ENCODE results near the gene MUC21.
"Not testable (repeated sequence)": the region's sequence is repeated elsewhere in the genome, so short reads cannot be mapped to it uniquely, and the experiment has no call there.

MUC21 gene

DNA sequence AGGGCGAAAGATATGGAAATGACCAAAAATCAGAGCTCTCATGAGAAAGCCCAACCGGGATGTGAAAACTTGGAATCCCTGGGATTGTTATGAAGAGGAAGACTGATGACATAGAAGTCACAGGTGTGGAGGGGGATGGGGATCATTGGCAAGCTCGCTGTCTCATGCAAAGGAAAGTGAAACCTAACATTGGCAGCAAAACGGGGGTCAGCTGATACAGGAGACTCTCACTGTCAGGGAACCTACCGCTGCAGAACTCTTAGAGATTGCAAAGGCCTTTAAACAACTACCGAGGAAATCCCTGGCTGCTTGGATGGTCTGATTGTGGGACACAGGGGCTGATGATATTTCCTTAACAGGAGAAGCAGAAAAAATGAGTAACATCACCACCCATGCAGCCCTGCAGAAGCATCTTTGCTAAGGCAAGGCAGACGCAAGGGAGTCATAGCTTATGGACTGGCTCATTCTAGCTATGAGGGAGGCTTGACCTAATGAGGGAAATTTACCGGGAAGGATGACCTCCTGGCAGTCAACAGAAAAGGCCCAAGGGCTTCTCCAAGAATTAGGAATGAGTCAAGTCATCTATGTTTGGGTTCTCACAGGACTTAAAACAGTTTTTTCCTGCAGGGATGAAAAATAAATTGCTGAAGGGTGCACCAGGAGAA lies 7.0 kb downstream of the MUC21 start:
- TF ChIP-seq, protein P1, sequence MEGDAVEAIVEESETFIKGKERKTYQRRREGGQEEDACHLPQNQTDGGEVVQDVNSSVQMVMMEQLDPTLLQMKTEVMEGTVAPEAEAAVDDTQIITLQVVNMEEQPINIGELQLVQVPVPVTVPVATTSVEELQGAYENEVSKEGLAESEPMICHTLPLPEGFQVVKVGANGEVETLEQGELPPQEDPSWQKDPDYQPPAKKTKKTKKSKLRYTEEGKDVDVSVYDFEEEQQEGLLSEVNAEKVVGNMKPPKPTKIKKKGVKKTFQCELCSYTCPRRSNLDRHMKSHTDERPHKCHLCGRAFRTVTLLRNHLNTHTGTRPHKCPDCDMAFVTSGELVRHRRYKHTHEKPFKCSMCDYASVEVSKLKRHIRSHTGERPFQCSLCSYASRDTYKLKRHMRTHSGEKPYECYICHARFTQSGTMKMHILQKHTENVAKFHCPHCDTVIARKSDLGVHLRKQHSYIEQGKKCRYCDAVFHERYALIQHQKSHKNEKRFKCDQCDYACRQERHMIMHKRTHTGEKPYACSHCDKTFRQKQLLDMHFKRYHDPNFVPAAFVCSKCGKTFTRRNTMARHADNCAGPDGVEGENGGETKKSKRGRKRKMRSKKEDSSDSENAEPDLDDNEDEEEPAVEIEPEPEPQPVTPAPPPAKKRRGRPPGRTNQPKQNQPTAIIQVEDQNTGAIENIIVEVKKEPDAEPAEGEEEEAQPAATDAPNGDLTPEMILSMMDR (IDR thresholded peaks at IDR 0.05; ENCODE audit: low read depth, low read length), result no peak
- no peak overlapping the region for H3K4me3 ChIP-seq (ENCODE audit: low read depth, low read length)
- DNase-seq (ENCODE audit: low read depth, low spot score), result no peak
- in situ Hi-C loops (cut with HindIII; ENCODE audit: low sequenced_read_pairs), result no loop called here

GRCh38 chr6:30991891-30992290 lies 8.4 kb downstream of the MUC21 start:
- TF ChIP-seq, protein P1 (IDR thresholded peaks at IDR 0.05; ENCODE audit: low read depth, low read length), result no peak
- in situ Hi-C loops (cut with HindIII; ENCODE audit: low sequenced_read_pairs), result no loop called here
- DNase-seq (ENCODE audit: low read depth, low spot score), result no peak

GRCh38 chr6:30997301-30997700 lies 13.8 kb downstream of the MUC21 start:
- H3K4me3 ChIP-seq (ENCODE audit: low read depth, low read length), result no peak overlapping the region
- DNase-seq (ENCODE audit: low read depth, low spot score), result no peak
- in situ Hi-C loops (cut with HindIII; ENCODE audit: low sequenced_read_pairs), result no loop called here
- TF ChIP-seq, protein P1 (IDR thresholded peaks at IDR 0.05; ENCODE audit: low read depth, low read length), result no peak

More at GRCh38 chr6:30991891-30992290, 8.4 kb downstream of the MUC21 start:
- no peak overlapping the region for H3K4me3 ChIP-seq (ENCODE audit: low read depth, low read length)

GRCh38 chr6:30998785-30999184 lies 15.3 kb downstream of the MUC21 start:
- TF ChIP-seq, protein P1 (IDR thresholded peaks at IDR 0.05; ENCODE audit: low read depth, low read length), result no peak
- no peak overlapping the region for H3K4me3 ChIP-seq (ENCODE audit: low read depth, low read length)
- no peak for DNase-seq (ENCODE audit: low read depth, low spot score)
- in situ Hi-C loops (cut with HindIII; ENCODE audit: low sequenced_read_pairs), result no loop called here

- in situ Hi-C loops (cut with HindIII; ENCODE audit: low sequenced_read_pairs); DNase-seq (ENCODE audit: low read depth, low spot score); H3K4me3 ChIP-seq (ENCODE audit: low read depth, low read length): not testable (repeated sequence)
Measured at GRCh38 chr6:31000067-31000860, 16.7 kb downstream of the MUC21 start.

GRCh38 chr6:31001281-31001888 lies 17.9 kb downstream of the MUC21 start:
- no peak for DNase-seq (ENCODE audit: low read depth, low spot score)
- in situ Hi-C loops (cut with HindIII; ENCODE audit: low sequenced_read_pairs), result no loop called here
- no peak overlapping the region for H3K4me3 ChIP-seq (ENCODE audit: low read depth, low read length)
- TF ChIP-seq, protein P1 (IDR thresholded peaks at IDR 0.05; ENCODE audit: low read depth, low read length), result no peak

- TF ChIP-seq, protein P1 (IDR thresholded peaks at IDR 0.05; ENCODE audit: low read depth, low read length), result no peak
- in situ Hi-C loops (cut with HindIII; ENCODE audit: low sequenced_read_pairs), result no loop called here
- no peak for DNase-seq (ENCODE audit: low read depth, low spot score)
Measured at GRCh38 chr6:31002471-31002870, 19.0 kb downstream of the MUC21 start.

More at GRCh38 chr6:31002471-31002870, 19.0 kb downstream of the MUC21 start:
- no peak overlapping the region for H3K4me3 ChIP-seq (ENCODE audit: low read depth, low read length)

All from astrocyte of the spinal cord (primary cell).